Prostate gland (tissue), 2 donors: ENCODE measurements around the gene HAGH.

ENCODE experiments used
- CTCF ChIP-seq, 4 experiments: fragments of 200-600 bp in 2 of 4; fragments of 450-650 bp in 2 of 4; sonication (generic) in 2 of 4; IDR thresholded peaks; 1 replicate in 3 of 4; 2 replicates in 1 of 4; pipeline ENCODE4 v1.5.1; 2016 to 2019; ENCODE audit warnings: antibody characterized with exemption in 4 of 4, mild to moderate bottlenecking in 2 of 4, moderate library complexity in 2 of 4
- POLR2A ChIP-seq: fragments of 450-650 bp; IDR thresholded peaks from one replicate; pipeline ENCODE4 v1.6.1; 2016; ENCODE audit warnings: antibody characterized with exemption, mild to moderate bottlenecking
- POLR2AphosphoS5 ChIP-seq: sonication (generic); formaldehyde crosslinking; IDR thresholded peaks from one replicate; pipeline ENCODE4 v1.6.1; 2017; ENCODE audit warnings: antibody characterized with exemption

- TF ChIP-seq POLR2AphosphoS5 (no peak), CTCF (IDR thresholded peaks at IDR 0.05) (no peak), POLR2A (no peak)
These were observed 19.8 kb upstream of the HAGH start for GRCh38 chr16:1846416-1846815.
